Central memory CD4-positive, alpha-beta T cell (primary cell): Measurements from ENCODE around the gene PLXNB3.
"Not testable (repeated sequence)": the region's sequence is repeated elsewhere in the genome, so short reads cannot be mapped to it uniquely, and the experiment has no call there.

Experiments used
- DNase-seq: peaks from one replicate; pipeline ENCODE4 v3.0.0; 2022
- total RNA-seq, 3 experiments: gene quantifications; one replicate each; lab custom pipeline; 2026; lab: John Stamatoyannopoulos, UW

Gene PLXNB3
- 0 to 0.07 (median 0.05) reads per million in 3 experiments for total RNA-seq

- DNase-seq = peak; percentile 65
Observed at GRCh38 chrX:153763989-153764755, at the start of gene PLXNB3. Gene PLXNB3, plus strand, starts transcription at chrX:153764249. Its CDS starts 1,287 bp downstream, at chrX:153765536.

- no peak for DNase-seq
Observed at GRCh38 chrX:153714256-153714655, 49.8 kb upstream of the PLXNB3 start.

- no peak for DNase-seq
Observed at GRCh38 chrX:153717445-153717844, 46.6 kb upstream of the PLXNB3 start.

- no peak for DNase-seq
Observed at GRCh38 chrX:153719238-153719637, 44.8 kb upstream of the PLXNB3 start.

GRCh38 chrX:153719701-153720100 lies 44.3 kb upstream of the PLXNB3 start:
- DNase-seq = no peak

GRCh38 chrX:153722704-153723350 lies 41.2 kb upstream of the PLXNB3 start:
- no peak for DNase-seq

- peak; percentile 54 for DNase-seq
Observed at GRCh38 chrX:153723351-153724251, 40.4 kb upstream of the PLXNB3 start.

GRCh38 chrX:153724252-153725038 lies 39.6 kb upstream of the PLXNB3 start, which contains the start of the genes ABCD1 and BCAP31:
Gene ABCD1, plus strand, starts transcription at chrX:153724856. Its CDS starts 411 bp downstream, at chrX:153725267.
Gene BCAP31, minus strand, starts transcription at chrX:153724387. Its CDS starts 1,143 bp downstream, at chrX:153723244.
- peak; percentile 89 for DNase-seq

- DNase-seq = peak; percentile 24
Observed at GRCh38 chrX:153725039-153725831, 38.8 kb upstream of the PLXNB3 start.

- no peak for DNase-seq
Observed at GRCh38 chrX:153725832-153726285, 38.2 kb upstream of the PLXNB3 start.

- peak; percentile 41 for DNase-seq
Observed at GRCh38 chrX:153726286-153727122, 37.5 kb upstream of the PLXNB3 start.

GRCh38 chrX:153727123-153727931 lies 36.7 kb upstream of the PLXNB3 start:
- DNase-seq = no peak

- no peak for DNase-seq
Observed at GRCh38 chrX:153728095-153728494, 36.0 kb upstream of the PLXNB3 start.

- no peak for DNase-seq
Observed at GRCh38 chrX:153728951-153729631, 35.0 kb upstream of the PLXNB3 start.

- not testable (repeated sequence) for DNase-seq
Observed at GRCh38 chrX:153730115-153730514, 33.9 kb upstream of the PLXNB3 start.

GRCh38 chrX:153731117-153731844 lies 32.8 kb upstream of the PLXNB3 start:
- DNase-seq = no peak

GRCh38 chrX:153731845-153732215 lies 32.2 kb upstream of the PLXNB3 start:
- no peak for DNase-seq

- DNase-seq = no peak
Observed at GRCh38 chrX:153732401-153732800, 31.6 kb upstream of the PLXNB3 start.
